GM21515 (cell line): ENCODE data around the gene SLC22A12.

Source experiments
- ATAC-seq: cut with Tn5 transposase; IDR thresholded peaks from one replicate; pipeline ENCODE4 v1.9.1; 2021; ENCODE audit not compliant: unreplicated experiment

The SLC22A12 gene

DNA sequence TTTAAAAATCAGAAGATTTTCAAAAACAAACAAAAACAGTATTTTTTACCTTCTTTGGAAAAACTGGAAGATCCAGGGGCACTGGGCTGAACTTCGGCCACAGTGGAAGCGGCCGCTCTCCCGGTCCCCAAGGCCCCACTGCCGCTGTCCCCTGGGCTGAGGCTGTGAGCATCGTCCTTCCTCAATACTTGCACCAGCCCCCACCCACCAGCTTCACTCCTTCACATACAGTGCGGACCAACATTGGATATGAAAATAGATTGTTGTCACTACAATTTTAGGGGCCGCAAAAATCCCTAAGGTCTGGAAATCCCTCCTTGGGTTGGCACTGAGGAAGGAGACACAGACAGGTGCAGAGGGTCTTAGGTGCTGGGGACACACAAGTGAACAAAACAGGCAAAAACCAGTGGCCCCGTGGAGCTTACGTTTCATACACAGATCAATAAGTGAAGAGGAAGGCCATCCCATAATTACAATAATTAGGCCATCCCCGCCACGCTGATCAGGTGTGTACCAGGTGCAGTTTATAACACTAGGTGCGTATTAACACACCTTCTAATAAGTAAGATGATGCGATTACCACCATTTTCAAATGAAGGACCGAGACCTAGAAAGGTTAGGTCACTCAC is 28.2 kb upstream of the SLC22A12 start:
- ATAC-seq: no peak

DNA sequence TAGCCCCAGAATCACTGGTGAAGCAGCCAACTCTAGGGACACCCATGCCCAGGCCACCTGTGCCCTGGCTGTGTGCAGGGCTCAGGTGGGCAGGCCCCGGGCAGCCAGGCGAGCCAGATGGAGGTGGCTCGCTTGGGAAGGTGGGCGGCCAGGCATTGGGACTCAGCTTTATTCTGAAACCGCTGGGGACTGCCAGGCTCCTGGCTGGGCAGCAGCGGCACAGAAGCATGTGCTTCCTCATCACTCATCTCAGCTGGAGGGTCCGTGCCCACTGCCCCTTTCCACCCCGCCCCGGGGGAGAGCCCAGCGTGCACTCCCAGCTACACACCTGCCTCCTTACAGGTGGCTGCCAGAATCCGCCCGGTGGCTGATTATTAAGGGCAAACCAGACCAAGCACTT is 27.1 kb upstream of the SLC22A12 start:
- ATAC-seq: no peak

DNA sequence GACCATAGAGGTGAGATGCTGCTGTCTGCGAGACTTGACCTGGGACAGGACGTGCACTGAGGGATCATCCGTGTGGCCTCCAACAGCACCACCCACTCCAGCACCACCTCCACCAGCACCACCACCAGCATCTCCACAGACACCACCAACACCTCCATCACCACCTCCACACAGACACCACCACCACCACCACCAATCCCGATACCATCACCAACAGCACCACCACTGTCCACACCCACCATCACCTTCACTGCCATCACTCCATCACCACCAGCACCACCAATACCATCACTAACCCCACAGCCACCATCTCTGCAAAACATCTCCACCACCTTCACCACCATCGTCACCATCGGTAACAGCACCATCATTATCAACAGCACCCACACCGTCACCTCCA is 26.6 kb upstream of the SLC22A12 start:
- ATAC-seq: no peak

DNA sequence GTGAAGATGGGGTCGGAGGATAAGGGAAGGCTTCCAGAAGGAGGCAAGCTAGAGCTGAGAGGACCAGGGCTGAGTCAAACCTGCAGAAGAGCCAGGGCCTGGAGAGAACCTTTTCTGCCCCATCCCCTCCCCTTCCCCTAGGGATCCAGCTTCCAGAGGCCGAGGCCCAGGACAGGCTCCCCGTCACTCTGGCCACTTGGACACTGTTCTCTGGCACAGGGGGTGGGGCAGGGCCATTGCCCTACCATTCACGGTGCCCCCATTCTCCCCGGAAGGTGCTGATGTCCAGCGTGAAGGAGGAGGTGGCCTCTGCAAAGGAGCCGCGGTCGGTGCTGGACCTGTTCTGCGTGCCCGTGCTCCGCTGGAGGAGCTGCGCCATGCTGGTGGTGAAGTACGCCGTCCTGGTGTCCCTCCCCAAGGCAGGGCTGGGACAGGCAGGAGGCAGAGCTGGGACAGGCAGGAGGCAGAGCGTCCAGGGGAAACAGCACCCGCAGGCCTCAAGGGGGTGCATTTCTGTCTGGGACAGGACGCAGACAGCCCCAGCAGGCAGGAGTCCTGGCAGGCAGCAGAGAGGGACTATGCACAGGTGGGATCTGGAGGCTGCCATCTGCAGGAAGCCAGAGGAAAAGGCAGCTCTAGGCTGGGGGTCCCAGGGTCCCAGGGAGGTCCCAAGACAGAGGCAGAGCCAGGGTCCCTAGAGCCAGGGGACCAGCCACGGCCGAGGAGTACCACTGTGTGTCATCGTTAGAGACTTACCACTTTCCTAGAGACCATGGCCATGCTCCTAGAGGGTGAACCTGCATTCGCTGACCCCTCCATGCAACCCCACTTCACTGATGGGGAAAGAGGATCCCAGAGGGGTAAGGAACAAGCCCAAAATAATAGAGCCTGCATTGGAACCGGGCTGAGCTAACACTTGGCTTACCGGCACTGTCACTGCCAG is 25.8 kb upstream of the SLC22A12 start:
- no peak for ATAC-seq

DNA sequence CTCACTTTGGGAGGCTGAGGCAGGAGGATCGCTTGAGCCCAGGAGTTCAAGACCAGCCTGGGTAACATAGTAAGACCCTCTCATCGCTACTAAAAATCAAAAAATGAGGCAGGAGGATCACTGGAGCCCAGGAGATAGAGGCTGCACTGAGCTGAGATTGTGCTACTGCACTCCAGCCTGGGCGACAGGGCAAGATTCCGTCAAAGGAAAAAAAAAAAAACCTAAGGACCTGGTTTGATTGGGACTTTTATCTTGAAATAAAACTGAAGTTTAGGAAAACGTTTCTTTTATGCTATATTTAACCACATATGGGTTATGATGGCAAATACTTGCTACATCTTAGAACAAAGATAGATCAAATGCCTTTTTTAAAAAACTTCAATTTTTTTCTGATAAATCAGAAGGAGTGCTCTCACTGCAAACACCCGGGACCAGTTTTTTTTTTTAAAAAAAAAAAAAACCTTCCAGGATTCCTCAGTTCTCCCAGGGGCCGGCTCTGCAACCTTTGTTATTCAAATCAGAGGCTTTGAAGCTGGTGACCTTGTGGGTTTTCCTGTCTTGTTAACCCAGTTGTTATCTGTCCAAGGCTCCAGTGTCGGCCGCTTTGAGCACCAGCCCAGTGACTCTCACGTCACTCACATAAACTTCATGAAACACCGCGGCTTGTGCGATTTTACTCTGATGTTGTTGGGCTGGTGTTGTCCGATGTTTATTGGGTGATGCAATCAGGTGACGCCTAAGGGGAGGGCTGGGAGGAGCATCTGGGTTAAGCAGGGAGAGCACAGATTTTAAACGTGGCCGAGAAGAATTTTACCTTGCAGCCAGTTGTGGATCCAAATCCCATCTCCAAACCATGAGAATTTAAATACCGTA is 24.7 kb upstream of the SLC22A12 start:
- no peak for ATAC-seq

DNA sequence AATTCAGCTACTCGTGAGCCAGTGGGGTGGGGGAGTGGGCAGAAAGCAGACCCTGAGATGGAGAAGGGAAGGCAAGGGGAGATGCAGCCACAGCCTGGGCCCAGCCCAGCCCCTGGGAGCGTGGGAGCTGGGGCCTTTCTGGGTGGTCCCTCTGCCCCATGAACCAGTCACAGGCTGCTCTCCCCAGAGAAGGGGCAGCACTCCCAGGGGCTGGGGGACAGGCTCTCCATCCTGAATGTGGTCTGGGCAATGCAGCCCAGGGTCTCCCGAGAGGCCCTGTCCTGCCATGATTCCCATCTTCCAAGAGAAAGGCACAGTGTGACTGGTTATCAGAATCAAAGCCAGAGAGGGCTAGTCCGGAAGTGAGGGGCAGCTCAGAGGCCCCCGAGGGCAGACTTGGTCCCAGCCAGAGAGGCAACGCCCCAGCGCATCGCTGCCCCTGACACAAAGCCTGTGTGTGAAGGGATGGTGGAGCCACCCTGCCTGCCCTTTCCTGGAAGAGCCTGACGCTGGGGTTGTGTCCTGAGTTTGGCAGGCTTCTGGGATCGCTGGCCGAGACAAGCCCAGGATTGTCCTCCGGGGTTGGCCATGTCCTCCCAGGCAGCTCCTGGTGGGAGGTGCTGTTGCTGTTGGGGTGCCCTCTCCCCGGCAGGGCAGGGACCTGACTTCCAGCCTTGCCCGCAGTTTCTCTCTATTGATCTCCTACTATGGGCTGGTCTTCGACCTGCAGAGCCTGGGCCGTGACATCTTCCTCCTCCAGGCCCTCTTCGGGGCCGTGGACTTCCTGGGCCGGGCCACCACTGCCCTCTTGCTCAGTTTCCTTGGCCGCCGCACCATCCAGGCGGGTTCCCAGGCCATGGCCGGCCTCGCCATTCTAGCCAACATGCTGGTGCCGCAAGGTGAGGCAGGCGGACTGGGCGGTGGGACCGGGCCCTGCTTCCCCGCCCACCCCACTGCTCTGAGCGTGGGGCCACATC is 23.8 kb upstream of the SLC22A12 start:
- ATAC-seq: no peak

DNA sequence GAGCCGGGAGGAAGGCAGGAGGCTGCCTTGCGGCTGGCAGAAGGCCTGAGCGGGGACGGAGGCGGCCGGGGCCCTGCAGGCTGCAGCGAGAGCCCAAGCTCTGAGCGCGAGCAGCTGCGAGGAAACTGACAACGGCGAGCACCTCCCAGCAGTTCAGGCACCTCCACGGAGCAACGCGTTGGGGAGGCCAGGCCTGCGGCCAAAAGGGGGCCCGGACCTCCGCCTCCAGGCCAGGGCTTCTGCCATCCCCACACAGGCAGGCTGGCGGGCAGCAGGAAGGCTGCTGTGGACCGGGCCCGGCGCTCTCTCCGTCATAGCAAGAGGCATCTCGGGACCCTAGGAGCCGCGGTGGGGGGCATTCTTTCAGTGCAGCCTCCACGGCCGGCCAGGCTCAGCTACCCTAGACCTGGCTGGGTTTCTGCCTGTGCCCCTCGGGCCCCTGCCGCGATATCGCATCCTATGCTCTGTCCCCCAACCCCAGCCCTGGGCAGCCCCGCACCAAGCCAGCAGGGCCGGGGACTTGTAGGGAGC is 22.9 kb upstream of the SLC22A12 start:
- ATAC-seq: no peak

DNA sequence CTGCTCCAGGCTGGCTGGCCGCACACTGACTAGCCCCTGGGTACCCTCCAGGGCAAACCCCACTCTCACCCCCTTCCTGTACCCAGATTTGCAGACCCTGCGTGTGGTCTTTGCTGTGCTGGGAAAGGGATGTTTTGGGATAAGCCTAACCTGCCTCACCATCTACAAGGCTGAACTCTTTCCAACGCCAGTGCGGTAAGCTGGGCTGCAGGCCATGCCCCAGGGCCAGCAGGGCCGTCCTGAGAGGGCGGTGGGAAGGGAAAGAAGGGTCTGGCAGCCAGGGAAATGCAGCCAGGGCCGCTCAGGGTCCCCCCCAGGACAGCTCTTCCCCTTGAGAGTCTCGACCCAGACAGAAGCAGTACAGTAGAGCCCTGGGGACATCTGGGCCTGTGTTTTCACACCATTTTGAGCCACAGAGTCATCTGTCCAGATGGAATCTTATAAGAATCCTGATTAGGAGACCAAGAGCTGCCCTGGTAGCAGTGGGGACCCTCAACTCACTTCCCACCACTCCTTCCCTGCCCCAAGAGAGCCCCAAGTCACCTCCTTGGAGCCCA is 22.4 kb upstream of the SLC22A12 start:
- no peak for ATAC-seq

DNA sequence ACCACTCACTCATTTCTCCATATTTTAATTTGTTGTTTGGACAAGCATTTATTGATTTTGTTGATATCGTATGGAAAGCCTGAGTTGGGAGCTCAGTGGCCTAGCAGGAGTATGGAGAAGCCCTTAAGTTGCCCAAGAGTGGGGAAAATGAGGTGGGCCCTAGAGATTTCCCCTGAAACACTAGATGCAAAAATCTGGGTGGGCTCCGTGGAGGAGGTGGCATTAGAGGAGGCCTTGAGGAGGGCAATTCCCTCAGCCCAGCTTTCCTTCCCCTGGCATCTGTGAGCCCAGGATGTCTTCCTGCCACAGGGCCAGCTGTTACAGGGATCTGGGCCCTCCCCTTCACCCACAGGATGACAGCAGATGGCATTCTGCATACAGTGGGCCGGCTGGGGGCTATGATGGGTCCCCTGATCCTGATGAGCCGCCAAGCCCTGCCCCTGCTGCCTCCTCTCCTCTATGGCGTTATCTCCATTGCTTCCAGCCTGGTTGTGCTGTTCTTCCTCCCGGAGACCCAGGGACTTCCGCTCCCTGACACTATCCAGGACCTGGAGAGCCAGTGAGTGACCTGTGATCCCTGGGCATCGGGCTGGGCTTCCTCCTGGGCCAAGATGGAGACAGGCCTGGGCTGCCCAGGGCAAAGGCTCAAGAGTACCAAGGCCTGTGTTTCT is 21.6 kb upstream of the SLC22A12 start:
- ATAC-seq: no peak

DNA sequence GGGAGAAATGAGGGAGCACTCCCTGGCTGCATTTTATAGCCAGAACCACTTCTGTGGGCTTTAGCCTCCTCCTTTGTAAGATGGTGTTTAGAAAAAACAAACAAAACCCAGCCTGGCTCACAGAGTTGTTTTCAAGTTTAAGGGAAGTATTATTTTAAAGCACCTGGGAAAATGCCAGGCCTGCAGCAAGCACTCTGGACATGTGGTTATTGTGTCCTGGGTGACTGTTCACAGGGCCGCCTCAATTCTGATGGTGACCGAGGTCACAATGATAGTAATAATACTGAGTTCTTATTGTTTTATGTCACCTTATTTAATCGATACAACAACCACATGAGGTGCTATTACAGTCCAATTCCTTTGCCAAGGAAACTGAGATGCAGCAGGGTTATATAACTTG is 20.7 kb upstream of the SLC22A12 start:
- no peak for ATAC-seq

DNA sequence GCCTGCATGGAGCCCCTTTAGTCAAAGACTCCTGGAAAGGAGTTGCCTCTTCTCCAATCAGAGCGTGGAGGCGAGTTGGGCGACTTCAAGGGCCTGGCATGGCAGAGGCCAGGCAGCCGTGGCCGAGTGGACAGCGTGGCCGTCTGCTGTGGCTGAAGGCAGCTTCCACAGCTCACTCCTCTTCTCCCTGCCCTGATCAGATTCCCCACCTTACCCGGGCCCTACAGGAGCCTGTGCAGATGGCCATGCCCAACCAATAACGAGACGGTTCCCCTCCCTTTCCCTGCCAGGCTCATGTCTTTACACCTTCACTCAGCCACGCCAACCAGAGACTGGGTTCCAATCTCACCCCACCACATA is 20.0 kb upstream of the SLC22A12 start:
- ATAC-seq: no peak

DNA sequence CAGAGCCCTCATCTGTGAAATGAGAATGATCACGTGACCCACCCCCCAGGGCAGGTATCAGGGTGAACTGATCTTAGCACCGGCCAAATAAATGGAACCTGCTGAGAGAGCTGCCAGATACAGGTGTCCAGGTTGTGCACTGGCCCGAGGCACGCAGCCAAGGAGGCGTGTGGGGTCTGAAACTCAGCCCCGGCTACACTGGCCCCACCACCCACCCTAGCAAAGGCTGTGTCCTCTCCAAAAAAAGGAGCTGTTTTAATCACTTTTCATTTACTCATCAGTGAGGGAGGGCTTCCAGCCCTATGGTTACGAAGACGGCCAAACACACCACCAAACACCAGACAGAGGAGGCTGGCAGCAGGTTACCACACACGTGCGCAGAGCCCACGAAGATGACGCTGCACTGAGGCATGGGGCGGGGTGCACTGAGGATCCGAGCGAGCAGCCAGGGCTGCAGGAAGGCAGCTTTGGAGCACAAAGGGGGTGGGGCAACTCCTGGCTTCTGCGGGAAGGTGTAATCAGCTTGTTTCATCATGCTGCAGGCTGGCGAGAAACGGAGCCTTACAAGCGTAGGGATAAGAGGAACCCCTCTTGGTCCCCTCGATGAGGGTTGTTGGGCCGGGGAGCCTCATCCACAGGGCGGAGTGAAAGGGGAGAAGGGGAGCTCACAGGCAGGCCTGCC is 19.5 kb upstream of the SLC22A12 start:
- ATAC-seq: no peak

DNA sequence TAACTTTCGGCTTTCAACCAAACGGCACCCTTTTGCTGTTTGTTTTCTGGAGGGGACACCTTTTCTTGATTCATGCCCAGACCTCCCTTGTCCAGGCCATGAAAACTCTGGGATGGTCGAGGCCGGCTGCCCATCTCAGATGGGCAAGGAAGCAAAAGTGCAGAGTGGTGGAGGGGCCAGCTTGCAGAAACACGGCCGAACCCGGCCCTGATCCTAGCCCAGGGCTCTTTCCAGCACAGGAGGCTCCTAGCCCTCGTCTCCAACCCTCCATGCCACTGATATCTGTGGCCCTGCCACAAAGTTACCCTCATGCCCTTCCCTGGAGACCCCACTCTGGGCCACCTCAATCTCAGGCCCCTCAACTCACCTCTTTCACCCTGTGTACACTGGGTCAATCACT is 18.9 kb upstream of the SLC22A12 start:
- no peak for ATAC-seq

DNA sequence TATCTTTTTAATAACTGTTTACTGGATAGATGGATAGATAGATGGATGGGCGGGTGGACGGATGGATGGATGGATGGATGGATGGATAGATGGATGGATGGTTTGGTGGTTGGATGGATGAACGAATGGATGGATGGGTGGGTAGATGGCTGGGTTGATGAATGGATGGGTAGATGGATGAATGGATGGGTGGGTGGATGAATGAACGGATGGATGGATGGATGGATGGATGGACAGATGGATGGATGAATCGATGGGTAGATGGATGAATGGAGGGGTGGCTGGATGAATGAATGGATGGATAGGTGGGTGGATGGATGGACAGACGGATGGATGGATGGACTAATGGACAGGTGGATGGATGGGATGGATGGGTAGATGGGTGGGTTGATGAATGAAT is 13.8 kb upstream of the SLC22A12 start:
- ATAC-seq: no peak

DNA sequence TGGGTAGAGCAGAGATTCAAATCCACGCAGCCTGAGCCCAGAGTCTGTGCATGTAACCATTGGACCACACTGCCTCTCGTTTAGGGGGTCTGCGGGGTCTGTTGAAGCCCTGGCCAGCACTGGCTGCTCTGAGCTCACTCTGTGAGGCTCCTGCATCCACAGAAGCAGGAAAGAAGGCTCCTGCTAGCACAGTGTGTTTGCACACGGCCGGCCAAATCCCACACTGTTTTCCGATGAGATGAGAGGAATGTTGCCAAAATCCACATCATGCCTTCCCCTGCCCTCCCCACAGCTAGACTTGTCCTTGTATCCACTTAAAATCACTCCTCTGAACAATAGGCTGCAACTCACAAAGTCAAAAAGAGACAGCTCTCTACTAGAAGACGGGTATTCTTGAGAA is 10.6 kb upstream of the SLC22A12 start:
- no peak for ATAC-seq

DNA sequence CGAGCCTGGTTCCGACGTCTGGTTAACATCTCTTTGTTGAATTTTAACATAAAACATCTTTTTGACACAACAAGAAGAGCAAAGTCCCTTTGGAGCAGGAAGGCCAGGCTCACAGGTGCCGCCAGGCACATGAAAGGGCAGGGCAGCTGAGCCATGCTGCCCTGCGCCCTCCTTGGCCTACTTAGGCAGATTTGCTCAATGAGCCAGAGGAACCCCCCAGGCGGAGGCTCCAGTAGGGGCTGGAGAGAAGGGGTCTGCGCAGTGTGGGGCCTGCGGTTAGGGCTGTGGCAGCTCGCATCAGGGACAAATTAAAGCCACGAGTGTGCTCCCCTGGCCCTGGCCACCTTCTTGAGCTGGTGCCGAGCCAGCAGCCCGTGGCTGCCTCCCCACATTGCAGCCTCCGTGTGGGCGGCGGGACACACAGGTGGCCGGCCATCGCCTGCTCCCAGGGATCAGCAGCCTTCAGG is 9.9 kb upstream of the SLC22A12 start:
- no peak for ATAC-seq

DNA sequence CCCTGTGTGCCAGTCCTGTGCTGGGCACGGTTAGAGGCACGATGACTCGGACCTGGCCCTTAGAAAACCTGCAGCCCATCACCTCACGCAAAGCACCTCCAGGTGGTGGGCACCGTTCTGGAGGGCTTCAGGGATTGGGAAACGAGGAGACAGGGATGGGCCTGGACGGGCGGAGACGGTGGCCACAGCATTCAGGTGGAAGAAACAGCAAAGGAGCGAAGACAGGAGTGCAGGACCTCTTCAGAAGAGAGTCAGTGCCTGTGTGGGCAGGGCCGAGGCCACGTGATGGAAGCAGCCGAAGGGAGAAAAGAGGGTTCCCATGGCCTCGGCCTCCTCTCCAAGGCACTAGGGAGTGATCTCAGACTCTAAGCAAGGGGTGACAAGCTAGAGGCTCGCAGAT is 8.1 kb upstream of the SLC22A12 start:
- no peak for ATAC-seq
